ENCODE measurements around the gene SPON1.

- TF ChIP-seq CTCF (IDR thresholded peaks at IDR 0.05) (no peak), POLR2A (IDR thresholded peaks at IDR 0.05) (no peak)
Measured at GRCh38 chr11:13963169-13963948, 836 bp downstream of the SPON1 start.
